Nephron progenitor cell (in vitro differentiated cells): ENCODE data around the gene VPREB3.
A peak's percentile ranks its signal among the peaks of the same experiment; 100 is the strongest.

Experiments
- DNase-seq: peaks from one replicate; pipeline ENCODE4 v3.0.0; 2021
- H3K27ac Mint-ChIP-seq: 2 replicates; pipeline ENCODE4 v1.8.0; 2021; ENCODE audit warnings: mild to moderate bottlenecking, moderate library complexity, mixed read lengths
- H3K27me3 Mint-ChIP-seq: 2 replicates; pipeline ENCODE4 v1.8.0; 2021; ENCODE audit warnings: mild to moderate bottlenecking, low read depth, mixed read lengths; ENCODE audit not compliant: poor library complexity
- H3K36me3 Mint-ChIP-seq: 2 replicates; pipeline ENCODE4 v1.8.0; 2021; ENCODE audit warnings: low read depth, mixed read lengths
- H3K4me1 Mint-ChIP-seq: 2 replicates; pipeline ENCODE4 v1.8.0; 2021; ENCODE audit warnings: mixed read lengths
- H3K4me3 Mint-ChIP-seq: 2 replicates; pipeline ENCODE4 v1.8.0; 2021; ENCODE audit warnings: mild to moderate bottlenecking, moderate library complexity, mixed read lengths
- H3K9me3 Mint-ChIP-seq: 2 replicates; pipeline ENCODE4 v1.8.0; 2021; ENCODE audit warnings: mild to moderate bottlenecking, moderate library complexity, mixed read lengths
- CTCF ChIP-seq: fragments of 200-600 bp; sonication (generic); IDR thresholded peaks from 2 replicates; pipeline ENCODE4 v1.5.0; 2021; ENCODE audit warnings: antibody characterized with exemption

VPREB3 gene

GRCh38 chr22:23789121-23789520 is 34.9 kb upstream of the VPREB3 start:
- H3K36me3 Mint-ChIP-seq, result peaks cover 28% of the 10 kb centered on the region
- peak overlapping the region; percentile 20 for H3K27ac Mint-ChIP-seq
- no peak for DNase-seq
- H3K9me3 Mint-ChIP-seq, result no peaks in the 10 kb centered on the region
- no peak for TF ChIP-seq CTCF
- H3K27me3 Mint-ChIP-seq, result no peaks in the 10 kb centered on the region
- peaks cover 48% of the 10 kb centered on the region for H3K4me1 Mint-ChIP-seq
- H3K4me3 Mint-ChIP-seq, result peak overlapping the region; percentile 93

GRCh38 chr22:23787910-23788309 is 33.7 kb upstream of the VPREB3 start:
- Mint-ChIP-seq H3K9me3 (no peaks in the 10 kb centered on the region), H3K27me3 (no peaks in the 10 kb centered on the region), H3K4me3 (peak overlapping the region; percentile 93), H3K4me1 (peaks cover 48% of the 10 kb centered on the region), H3K27ac (peak overlapping the region; percentile 27), H3K36me3 (peaks cover 19% of the 10 kb centered on the region)
- no peak for TF ChIP-seq CTCF
- DNase-seq, result no peak

GRCh38 chr22:23787600-23787896 is 33.3 kb upstream of the VPREB3 start:
- peak overlapping the region; percentile 93 for H3K4me3 Mint-ChIP-seq
- peaks cover 15% of the 10 kb centered on the region for H3K36me3 Mint-ChIP-seq
- TF ChIP-seq CTCF, result no peak

GRCh38 chr22:23786752-23787599 is 32.8 kb upstream of the VPREB3 start, which contains the start of gene SMARCB1:
Gene SMARCB1, plus strand, starts transcription at chr22:23786966. Its CDS starts 204 bp downstream, at chr22:23787170.
- peak within 1 kb of the TSS; percentile 92 for H3K27ac Mint-ChIP-seq
- no peak for TF ChIP-seq CTCF
- peaks cover 44% of the 10 kb centered on the region for H3K4me1 Mint-ChIP-seq
- no peaks in the 10 kb centered on the region for H3K9me3 Mint-ChIP-seq
- no peaks in the 10 kb centered on the region for H3K27me3 Mint-ChIP-seq
- DNase-seq, result peak; percentile 88
- peaks cover 9% of the 10 kb centered on the region for H3K36me3 Mint-ChIP-seq
- peak within 1 kb of the TSS; percentile 93 for H3K4me3 Mint-ChIP-seq

More at GRCh38 chr22:23787600-23787896, 33.3 kb upstream of the VPREB3 start:
- Mint-ChIP-seq H3K9me3 (no peaks in the 10 kb centered on the region), H3K4me1 (peaks cover 46% of the 10 kb centered on the region), H3K27me3 (no peaks in the 10 kb centered on the region), H3K27ac (peak overlapping the region; percentile 27)
- no peak for DNase-seq

- no peak for TF ChIP-seq CTCF
- no peak for DNase-seq
- Mint-ChIP-seq H3K4me3 (peak overlapping the region; percentile 93), H3K9me3 (no peaks in the 10 kb centered on the region), H3K4me1 (peaks cover 43% of the 10 kb centered on the region), H3K36me3 (peaks cover 9% of the 10 kb centered on the region), H3K27ac (peak overlapping the region; percentile 92), H3K27me3 (no peaks in the 10 kb centered on the region)
Observed at GRCh38 chr22:23786261-23786710, 32.1 kb upstream of the VPREB3 start.
